Body of pancreas (tissue), 4 donors: ENCODE measurements around the gene HIPK3.

Experiments used
- CTCF ChIP-seq, 7 experiments: fragments of 450-650 bp in 4 of 7; fragments of 200-600 bp in 3 of 7; sonication (generic) in 3 of 7; IDR thresholded peaks; one replicate each; pipeline ENCODE4 v1.5.1; 2016 to 2019; ENCODE audit warnings: antibody characterized with exemption in 7 of 7
- POLR2A ChIP-seq, 3 donors: fragments of 450-650 bp; IDR thresholded peaks; one replicate each; pipeline ENCODE4 v1.6.1; 2016; ENCODE audit warnings: antibody characterized with exemption in 3 of 3, mild to moderate bottlenecking in 2 of 3

- no peak for TF ChIP-seq CTCF (IDR thresholded peaks at IDR 0.05)
- TF ChIP-seq POLR2A (IDR thresholded peaks at IDR 0.05): no peak
Observed at GRCh38 chr11:33292311-33292710, 35.1 kb downstream of the HIPK3 start.
